Keratinocyte (primary cell): ENCODE results near the gene PLXND1. TPM values are rescaled to one million over a fixed set of nuclear protein-coding genes. Genes with fewer than 3 reads are reported as not detected.

Source experiments
- DNase-seq: peaks from one replicate; pipeline ENCODE4 v3.0.0-alpha.2; 2011; ENCODE audit warnings: low read depth, missing footprints, low spot score
- FAIRE-seq: peaks from 2 replicates; lab custom pipeline; 2011; peaks lifted over from hg19 to GRCh38; lab: Jason Lieb, UNC
- H2AFZ ChIP-seq: 2 replicates; pipeline ENCODE4 v1.6.0; 2012; ENCODE audit warnings: low read length, control low read depth, inconsistent platforms; ENCODE audit not compliant: control insufficient read depth
- H3K27ac ChIP-seq: 2 replicates; pipeline ENCODE4 v1.5.1; 2011; ENCODE audit warnings: low read length; ENCODE audit not compliant: control insufficient read depth, insufficient read depth
- H3K27me3 ChIP-seq: 3 replicates; pipeline ENCODE4 v1.6.0; 2011; ENCODE audit warnings: low read length; ENCODE audit not compliant: control insufficient read depth, insufficient read depth; ENCODE audit errors: extremely low read depth
- H3K36me3 ChIP-seq, 2 experiments: 2 replicates in 1 of 2; 3 replicates in 1 of 2; pipeline ENCODE4 v1.5.1; 2011; ENCODE audit warnings: low read length in 2 of 2, mild to moderate bottlenecking in 1 of 2; ENCODE audit not compliant: control insufficient read depth in 2 of 2, insufficient read depth in 2 of 2; ENCODE audit errors: extremely low read depth in 1 of 2
- H3K4me1 ChIP-seq: 3 replicates; pipeline ENCODE4 v1.5.1; 2011; ENCODE audit warnings: low read length; ENCODE audit not compliant: control insufficient read depth, insufficient read depth; ENCODE audit errors: extremely low read depth
- H3K4me2 ChIP-seq: 3 replicates; pipeline ENCODE4 v1.6.0; 2011; ENCODE audit warnings: low read depth, low read length; ENCODE audit not compliant: control insufficient read depth, insufficient read depth; ENCODE audit errors: extremely low read depth
- H3K4me3 ChIP-seq, 3 experiments: fragments of 200-600 bp in 1 of 3; sonication (generic) in 1 of 3; 2 replicates in 2 of 3; 3 replicates in 1 of 3; pipeline ENCODE4 v1.5.1; 2011 to 2016; ENCODE audit warnings: low read length in 3 of 3, mild to moderate bottlenecking in 3 of 3, control low read depth in 2 of 3, inconsistent platforms in 1 of 3, low read depth in 1 of 3, mixed read lengths in 1 of 3, mixed run types in 1 of 3, moderate library complexity in 1 of 3; ENCODE audit not compliant: control insufficient read depth in 2 of 3, insufficient read depth in 2 of 3; ENCODE audit errors: extremely low read depth in 1 of 3
- H3K79me2 ChIP-seq: 2 replicates; pipeline ENCODE4 v1.6.0; 2012; ENCODE audit warnings: low read length; ENCODE audit not compliant: control insufficient read depth, insufficient read depth
- H3K9ac ChIP-seq: 3 replicates; pipeline ENCODE4 v1.6.0; 2011; ENCODE audit warnings: low read length; ENCODE audit not compliant: control insufficient read depth, insufficient read depth; ENCODE audit errors: extremely low read depth
- H3K9me1 ChIP-seq: 3 replicates; pipeline ENCODE4 v1.6.0; 2011; ENCODE audit warnings: low read length; ENCODE audit not compliant: control insufficient read depth, insufficient read depth; ENCODE audit errors: extremely low read depth
- H3K9me3 ChIP-seq: 2 replicates; pipeline ENCODE4 v1.5.1; 2012; ENCODE audit warnings: low read depth, low read length; ENCODE audit not compliant: control insufficient read depth
- H4K20me1 ChIP-seq: 3 replicates; pipeline ENCODE4 v1.6.0; 2011; ENCODE audit warnings: low read length; ENCODE audit not compliant: control insufficient read depth, insufficient read depth; ENCODE audit errors: extremely low read depth
- CTCF ChIP-seq, 3 experiments: IDR thresholded peaks in 1 of 3; conservative IDR thresholded peaks in 1 of 3; optimal IDR thresholded peaks in 1 of 3; 2 replicates in 2 of 3; 3 replicates in 1 of 3; pipeline versions ENCODE3 to v1.5.1; 2011; ENCODE audit warnings: low read length in 3 of 3, mild to moderate bottlenecking in 3 of 3, moderate library complexity in 2 of 3, control low read depth in 1 of 3, inconsistent platforms in 1 of 3; ENCODE audit not compliant: insufficient read depth in 2 of 3; ENCODE audit errors: extremely low read depth in 1 of 3
- EZH2 ChIP-seq: IDR thresholded peaks from one replicate; pipeline ENCODE4 v1.6.1; 2012; ENCODE audit warnings: inconsistent platforms, mild to moderate bottlenecking, low read length, moderate library complexity
- dilution Hi-C: fragments of 300-500 bp; cut with MboI; formaldehyde crosslinking; loops from one replicate; pipeline ENCODE4 v1.7.0; 2020; ENCODE audit warnings: low sequenced_read_pairs; ENCODE audit not compliant: extremely low pct_ligation_motif_present
- polyA plus RNA-seq, 5 experiments: library from polyadenylated mRNA; depleted of rRNA in 3 of 5; stranded (reverse) in 3 of 5; stranded (forward) in 1 of 5; unstranded in 1 of 5; fragments of >200 nt; gene quantifications; 1 replicate in 1 of 5; 2 replicates in 3 of 5; 3 replicates in 1 of 5; pipeline versions ENCODE4 v1.2.1 to v1.2.3, GENCODE V29; 2011 to 2012; ENCODE audit warnings: missing spikeins in 2 of 5, low read depth in 1 of 5, low replicate concordance in 1 of 5

PLXND1 gene
- polyA plus RNA-seq, 1 donor (not counting 4 experiments of a cell fraction or from before 2014, with no cell fraction given) = 0.09 TPM

- dilution Hi-C loops = no loop called here
- Histone ChIP-seq H3K4me1 (peaks cover 8% of the 10 kb centered on the region), H3K4me3 (no peak overlapping the region), H3K79me2 (no peaks in the 10 kb centered on the region), H3K9ac (no peak overlapping the region), H4K20me1 (no peaks in the 10 kb centered on the region), H3K27me3 (no peaks in the 10 kb centered on the region), H3K27ac (no peak overlapping the region), H3K9me3 (no peaks in the 10 kb centered on the region), H3K9me1 (no peaks in the 10 kb centered on the region), H3K4me2 (no peak overlapping the region), H3K36me3 (no peaks in the 10 kb centered on the region), H2AFZ (no peak overlapping the region)
- TF ChIP-seq CTCF (optimal IDR thresholded peaks at IDR 0.05 in 1 of 3, IDR thresholded peaks at IDR 0.05 in 1 of 3, conservative IDR thresholded peaks at IDR 0.05 in 1 of 3; ENCODE audit: extremely low read depth in 1 of 3, insufficient read depth in 2 of 3, low read length in 3 of 3) (no peak), EZH2 (no peak)
- no peak for FAIRE-seq
- DNase-seq = no peak
Observed at GRCh38 chr3:129586746-129587430, 19.6 kb downstream of the PLXND1 start.

GRCh38 chr3:129585949-129586657 is 20.4 kb downstream of the PLXND1 start:
- Histone ChIP-seq H3K4me3 (no peak overlapping the region), H3K79me2 (no peaks in the 10 kb centered on the region), H3K9me1 (no peaks in the 10 kb centered on the region), H3K4me1 (peaks cover 8% of the 10 kb centered on the region), H3K4me2 (no peak overlapping the region), H3K36me3 (no peaks in the 10 kb centered on the region), H4K20me1 (no peaks in the 10 kb centered on the region), H3K27ac (no peak overlapping the region), H3K9ac (no peak overlapping the region), H3K9me3 (no peaks in the 10 kb centered on the region), H3K27me3 (no peaks in the 10 kb centered on the region), H2AFZ (no peak overlapping the region)
- TF ChIP-seq CTCF (optimal IDR thresholded peaks at IDR 0.05 in 1 of 3, IDR thresholded peaks at IDR 0.05 in 1 of 3, conservative IDR thresholded peaks at IDR 0.05 in 1 of 3; ENCODE audit: extremely low read depth in 1 of 3, insufficient read depth in 2 of 3, low read length in 3 of 3) (no peak), EZH2 (no peak)
- FAIRE-seq = no peak
- DNase-seq = no peak
- dilution Hi-C loops = no loop called here
